Neuronal stem cell (in vitro differentiated cells): ENCODE measurements around the gene NUDT3.

Experiments used
- DNase-seq: peaks from one replicate; pipeline ENCODE4 v3.0.0-alpha.2; 2013; ENCODE audit warnings: low spot score
- H2AFZ ChIP-seq: one replicate; pipeline ENCODE4 v1.6.1; 2013; ENCODE audit warnings: mild to moderate bottlenecking, low read length, inconsistent platforms
- H2AK5ac ChIP-seq: 2 replicates; pipeline ENCODE4 v1.6.1; 2013; ENCODE audit warnings: low read depth, mild to moderate bottlenecking, inconsistent platforms, low read length, moderate library complexity, mixed read lengths
- H2BK120ac ChIP-seq: 2 replicates; pipeline ENCODE4 v1.6.1; 2013; ENCODE audit warnings: low read depth, mild to moderate bottlenecking, inconsistent platforms, low read length, moderate library complexity, mixed read lengths
- H2BK12ac ChIP-seq: one replicate; pipeline ENCODE4 v1.6.1; 2013; ENCODE audit warnings: low read length, inconsistent platforms
- H2BK15ac ChIP-seq: 2 replicates; pipeline ENCODE4 v1.6.1; 2013; ENCODE audit warnings: mild to moderate bottlenecking, low read length, inconsistent platforms, mixed read lengths
- H2BK5ac ChIP-seq: one replicate; pipeline ENCODE4 v1.6.1; 2013; ENCODE audit warnings: inconsistent platforms, mild to moderate bottlenecking, low read length, moderate library complexity
- H3K14ac ChIP-seq: one replicate; pipeline ENCODE4 v1.6.1; 2013; ENCODE audit warnings: low read length, inconsistent platforms
- H3K18ac ChIP-seq: 2 replicates; pipeline ENCODE4 v1.6.1; 2013; ENCODE audit warnings: low read length, inconsistent platforms
- H3K23ac ChIP-seq: 2 replicates; pipeline ENCODE4 v1.6.1; 2013; ENCODE audit warnings: low read depth, mild to moderate bottlenecking, mixed read lengths, low read length, inconsistent platforms; ENCODE audit not compliant: poor library complexity
- H3K27ac ChIP-seq: replicated peaks from 3 replicates; pipeline ENCODE4 v1.5.1; 2013; ENCODE audit warnings: low read length, inconsistent platforms
- H3K27me3 ChIP-seq, 3 experiments: 2 replicates each; pipeline ENCODE4 v1.6.1; 2013; ENCODE audit warnings: low read length in 3 of 3, mild to moderate bottlenecking in 2 of 3, inconsistent platforms in 1 of 3, low read depth in 1 of 3, mixed read lengths in 1 of 3, moderate library complexity in 1 of 3; ENCODE audit not compliant: control insufficient read depth in 3 of 3, insufficient read depth in 3 of 3
- H3K36me3 ChIP-seq, 2 donors: replicated peaks in 1 of 2; 2 replicates each; pipeline ENCODE4 v1.6.1; 2013; ENCODE audit warnings: low read length in 2 of 2; ENCODE audit not compliant: control insufficient read depth in 2 of 2, insufficient read depth in 2 of 2
- H3K4ac ChIP-seq: 2 replicates; pipeline ENCODE4 v1.6.1; 2013; ENCODE audit warnings: inconsistent platforms, mild to moderate bottlenecking, low read length, moderate library complexity
- H3K4me1 ChIP-seq, 2 donors: 1 replicate in 1 of 2; 2 replicates in 1 of 2; pipeline ENCODE4 v1.6.1; 2013; ENCODE audit warnings: low read length in 2 of 2, low read depth in 1 of 2; ENCODE audit not compliant: control insufficient read depth in 2 of 2, insufficient read depth in 1 of 2
- H3K4me2 ChIP-seq: one replicate; pipeline ENCODE4 v1.6.1; 2013; ENCODE audit warnings: mild to moderate bottlenecking, low read length, inconsistent platforms; ENCODE audit not compliant: insufficient read depth, poor library complexity, severe bottlenecking
- H3K4me3 ChIP-seq, 2 donors: 2 replicates each; pipeline ENCODE4 v1.5.1; 2013; ENCODE audit warnings: low read length in 2 of 2, mild to moderate bottlenecking in 2 of 2, inconsistent platforms in 1 of 2, moderate library complexity in 1 of 2
- H3K79me1 ChIP-seq: one replicate; pipeline ENCODE4 v1.6.1; 2013; ENCODE audit warnings: low read depth, mild to moderate bottlenecking, inconsistent platforms, low read length, moderate library complexity
- H3K9ac ChIP-seq: one replicate; pipeline ENCODE4 v1.6.1; 2013; ENCODE audit warnings: mild to moderate bottlenecking, low read depth, low read length, inconsistent platforms; ENCODE audit not compliant: poor library complexity
- H3K9me3 ChIP-seq, 2 donors: replicated peaks in 1 of 2; 2 replicates each; pipeline versions ENCODE3 to v1.6.1; 2013; ENCODE audit warnings: low read length in 2 of 2, mild to moderate bottlenecking in 2 of 2, inconsistent platforms in 1 of 2, low read depth in 1 of 2, mixed read lengths in 1 of 2, moderate library complexity in 1 of 2; ENCODE audit not compliant: control insufficient read depth in 2 of 2, insufficient read depth in 1 of 2
- H4K8ac ChIP-seq: one replicate; pipeline ENCODE4 v1.6.1; 2013; ENCODE audit warnings: low read depth, mild to moderate bottlenecking, inconsistent platforms, low read length, moderate library complexity
- H4K91ac ChIP-seq: one replicate; pipeline ENCODE4 v1.6.1; 2013; ENCODE audit warnings: low read length, low read depth, mild to moderate bottlenecking, inconsistent platforms; ENCODE audit not compliant: poor library complexity
- WGBS, 2 donors: extraction: QIAGEN DNeasy Blood & Tissue Kit; methylation state at CpG; one replicate each; pipeline ENCODE4 v1.1.7; 2013; ENCODE audit warnings: missing lambda C conversion rate in 2 of 2, mixed read lengths in 1 of 2; ENCODE audit not compliant: insufficient read length in 2 of 2, insufficient replicate concordance in 1 of 2; ENCODE audit errors: extremely low coverage in 2 of 2; 5-methylcytosine and 5-hydroxymethylcytosine counted together

The NUDT3 gene

DNA sequence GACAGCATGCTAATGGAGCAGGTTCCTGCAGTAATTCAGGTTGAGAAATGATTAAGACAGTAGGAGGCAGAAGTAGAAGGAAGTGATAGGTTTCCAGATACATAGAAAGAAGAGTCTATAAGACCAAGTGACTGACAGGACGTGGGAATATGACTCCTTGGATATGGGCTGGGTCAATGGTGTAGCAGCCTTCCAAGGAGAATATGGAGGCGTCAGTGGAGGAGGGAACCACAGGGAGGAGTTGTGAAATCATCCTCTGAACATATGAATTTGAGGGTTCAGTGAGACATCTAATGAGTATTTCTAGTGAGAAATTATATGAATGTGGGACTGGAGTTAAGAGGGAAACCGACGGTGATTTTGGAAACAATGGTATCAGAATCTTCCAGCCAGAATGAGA is 43.3 kb downstream of the NUDT3 start:
- no peak overlapping the region for H2AFZ ChIP-seq
- H4K8ac ChIP-seq: no peak overlapping the region
- no peak overlapping the region for H3K14ac ChIP-seq
- no peak overlapping the region for H3K27ac ChIP-seq
- H2BK5ac ChIP-seq: no peak overlapping the region
- H4K91ac ChIP-seq: no peak overlapping the region
- H3K18ac ChIP-seq: no peak overlapping the region
- no peak overlapping the region for H3K4ac ChIP-seq
- no peak overlapping the region for H3K23ac ChIP-seq
- H3K4me2 ChIP-seq: no peak overlapping the region
- peaks cover 0 to 3% of the 10 kb centered on the region in 2 donors for H3K9me3 ChIP-seq
- no peak for DNase-seq
- H2BK12ac ChIP-seq: no peak overlapping the region
- H3K9ac ChIP-seq: no peak overlapping the region
- H2AK5ac ChIP-seq: no peak overlapping the region
- H3K27me3 ChIP-seq: no peaks in the 10 kb centered on the region
- H3K36me3 ChIP-seq: peaks cover 2 to 6% of the 10 kb centered on the region in 2 donors
- no peak overlapping the region for H2BK120ac ChIP-seq
- H3K4me3 ChIP-seq: no peak overlapping the region
- H3K4me1 ChIP-seq: no peaks in the 10 kb centered on the region
- WGBS, 2 donors: no CpG with 5 or more reads among the region's 4 CpGs
- H2BK15ac ChIP-seq: no peak overlapping the region
- peaks cover 2% of the 10 kb centered on the region for H3K79me1 ChIP-seq

- Histone ChIP-seq H2BK120ac (no peak overlapping the region), H3K27me3 (no peaks in the 10 kb centered on the region), H3K4me2 (no peak overlapping the region), H4K91ac (no peak overlapping the region), H3K18ac (no peak overlapping the region), H3K23ac (no peak overlapping the region), H3K4ac (no peak overlapping the region), H3K79me1 (peaks cover 2% of the 10 kb centered on the region), H3K4me3 (no peak overlapping the region), H2BK15ac (no peak overlapping the region), H2AK5ac (no peak overlapping the region), H3K9ac (no peak overlapping the region), H3K9me3 (peaks cover 0 to 3% of the 10 kb centered on the region in 2 donors), H3K4me1 (no peaks in the 10 kb centered on the region), H3K36me3 (peaks cover under 1 to 6% of the 10 kb centered on the region in 2 donors), H4K8ac (no peak overlapping the region), H3K14ac (no peak overlapping the region), H2BK12ac (no peak overlapping the region), H2BK5ac (no peak overlapping the region), H3K27ac (no peak overlapping the region), H2AFZ (no peak overlapping the region)
- no peak for DNase-seq
- no CpG with 5 or more reads among the region's 1 CpG for WGBS, 2 donors
Measured at GRCh38 chr6:34347303-34347702, 45.2 kb downstream of the NUDT3 start.

DNA sequence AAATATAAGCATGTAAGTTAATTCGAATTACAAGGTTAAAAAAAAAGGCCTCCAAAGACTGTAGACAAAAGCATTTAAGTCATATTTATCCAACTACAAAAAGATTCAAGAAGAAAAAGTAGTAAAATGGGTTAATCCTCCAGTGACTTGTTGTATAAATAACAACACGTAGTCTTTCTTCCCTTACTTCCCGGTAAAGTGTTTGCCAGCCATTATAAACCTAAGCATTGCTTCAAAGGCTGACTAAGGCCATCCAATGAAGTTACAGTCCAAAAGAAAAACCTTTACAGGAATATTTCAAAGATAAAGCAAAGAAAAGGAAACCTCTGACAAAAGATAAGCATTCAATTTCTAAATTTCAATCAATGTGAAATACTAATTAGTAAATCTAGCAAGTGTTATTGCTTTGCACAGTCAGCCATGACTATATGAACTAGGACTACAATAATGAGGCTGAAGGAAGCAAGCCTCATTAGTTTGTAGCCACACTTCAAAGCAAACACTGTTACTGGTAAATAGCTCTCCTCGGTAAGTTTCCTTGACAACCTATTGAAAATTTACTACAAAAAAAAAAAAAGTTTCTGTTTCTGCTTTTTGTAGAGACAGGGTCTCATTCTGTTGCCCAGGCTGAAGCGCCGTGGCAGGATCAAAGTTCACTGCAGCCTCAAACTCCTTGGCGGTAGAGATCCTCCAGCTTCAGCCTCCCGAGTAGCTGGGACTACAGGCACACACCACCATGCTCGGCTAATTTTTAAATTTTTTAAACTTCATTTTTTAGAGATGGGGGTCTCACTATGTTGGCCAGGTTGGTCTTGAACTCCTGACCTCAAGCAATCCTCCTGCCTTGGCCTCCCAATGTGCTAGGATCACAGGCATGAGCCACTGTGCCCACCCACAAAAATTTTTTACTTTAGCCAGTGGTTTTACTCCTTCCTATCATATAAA is 46.0 kb downstream of the NUDT3 start:
- Histone ChIP-seq H3K9ac (no peak overlapping the region), H3K4me1 (no peaks in the 10 kb centered on the region), H2BK5ac (no peak overlapping the region), H3K23ac (no peak overlapping the region), H2AK5ac (no peak overlapping the region), H3K4me2 (no peak overlapping the region), H3K27me3 (no peaks in the 10 kb centered on the region), H3K4ac (no peak overlapping the region), H3K36me3 (peaks cover 0 to 12% of the 10 kb centered on the region in 2 donors), H3K27ac (no peak overlapping the region), H4K8ac (no peak overlapping the region), H4K91ac (no peak overlapping the region), H2BK12ac (no peak overlapping the region), H3K9me3 (peaks cover 0 to 3% of the 10 kb centered on the region in 2 donors), H3K4me3 (no peak overlapping the region), H2AFZ (no peak overlapping the region), H3K14ac (no peak overlapping the region), H2BK120ac (no peak overlapping the region), H2BK15ac (no peak overlapping the region), H3K79me1 (peaks cover 2% of the 10 kb centered on the region), H3K18ac (no peak overlapping the region)
- no CpG with 5 or more reads among the region's 9 CpGs for WGBS, 2 donors
- DNase-seq: no peak

DNA sequence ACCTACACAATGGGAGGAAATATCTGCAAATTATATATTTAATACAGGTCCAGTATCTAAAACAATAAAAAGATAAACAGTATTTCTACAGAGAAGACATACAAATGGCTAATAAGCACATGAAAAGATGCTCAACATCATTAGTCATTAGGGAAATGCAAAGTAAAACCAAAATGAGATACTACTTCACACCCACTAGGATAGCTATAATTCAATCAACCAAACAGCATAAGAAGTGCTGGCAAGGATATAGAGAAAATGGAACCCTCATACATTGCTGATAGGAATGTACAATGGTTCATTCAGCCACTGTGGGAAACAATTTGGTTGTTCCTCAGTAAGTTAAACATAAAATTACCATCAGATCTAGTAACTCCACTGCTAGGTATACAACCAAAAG is 48.7 kb downstream of the NUDT3 start:
- Histone ChIP-seq H2BK12ac (no peak overlapping the region), H3K4ac (no peak overlapping the region), H3K23ac (no peak overlapping the region), H3K27me3 (no peaks in the 10 kb centered on the region), H2BK5ac (no peak overlapping the region), H3K4me2 (no peak overlapping the region), H2AFZ (no peak overlapping the region), H3K14ac (no peak overlapping the region), H3K79me1 (peaks cover 2% of the 10 kb centered on the region), H3K4me1 (peaks cover 0 to 3% of the 10 kb centered on the region in 2 donors), H3K4me3 (no peak overlapping the region), H3K18ac (no peak overlapping the region), H3K36me3 (peaks cover 0 to 23% of the 10 kb centered on the region in 2 donors), H2AK5ac (no peak overlapping the region), H4K8ac (no peak overlapping the region), H3K27ac (no peak overlapping the region), H3K9ac (no peak overlapping the region), H3K9me3 (no peaks in the 10 kb centered on the region), H2BK15ac (no peak overlapping the region), H4K91ac (no peak overlapping the region), H2BK120ac (no peak overlapping the region)
- no peak for DNase-seq
